ENCODE measurements around the gene COMMD6. TPM values are rescaled to one million over a fixed set of nuclear protein-coding genes. Genes with fewer than 3 reads are reported as not detected.

The COMMD6 gene
- total RNA-seq, 1 donor from 2014 or later: 123 TPM

GRCh38 chr13:75581874-75582640 lies 44.4 kb upstream of the COMMD6 start:
- Histone ChIP-seq H3K4me1 (no peaks in the 10 kb centered on the region), H3F3A (ENCODE audit: low read depth) (no peaks in the 10 kb centered on the region), H3K4me2 (no peak overlapping the region), H3K79me2 (ENCODE audit: low read depth) (no peaks in the 10 kb centered on the region), H2AFZ (replicated peaks) (no peak overlapping the region), H3K9ac (no peak overlapping the region), H3K9me3 (ENCODE audit: low read depth) (no peaks in the 10 kb centered on the region), H3K27ac (no peak overlapping the region), H3K36me3 (no peaks in the 10 kb centered on the region), H4K20me1 (ENCODE audit: low read depth) (no peaks in the 10 kb centered on the region), H3K4me3 (no peak overlapping the region), H3K27me3 (no peaks in the 10 kb centered on the region)
- no peaks in the 10 kb centered on the region for H3K27me3 Mint-ChIP-seq (ENCODE audit: insufficient read depth, low read depth)
- peaks cover 14% of the 10 kb centered on the region for H3K36me3 Mint-ChIP-seq
- DNase-seq (ENCODE audit: low spot score): no peak
- no peak overlapping the region for H3K4me3 Mint-ChIP-seq
- H3K4me1 Mint-ChIP-seq: no peaks in the 10 kb centered on the region
- peaks cover 14% of the 10 kb centered on the region for H3K9me3 Mint-ChIP-seq
- no peak for TF ChIP-seq EZH2phosphoT487 (IDR thresholded peaks at IDR 0.05)
- TF ChIP-seq EZH2 (IDR thresholded peaks at IDR 0.05): no peak
- no peak for TF ChIP-seq CTCF (IDR thresholded peaks at IDR 0.05)
- H3K27ac Mint-ChIP-seq: no peak overlapping the region

GRCh38 chr13:75579529-75579928 lies 41.9 kb upstream of the COMMD6 start:
- peaks cover 2% of the 10 kb centered on the region for H3K27me3 Mint-ChIP-seq (ENCODE audit: insufficient read depth, low read depth)
- Histone ChIP-seq H3K4me3 (no peak overlapping the region), H4K20me1 (ENCODE audit: low read depth) (no peaks in the 10 kb centered on the region), H3K4me1 (no peaks in the 10 kb centered on the region), H3K36me3 (no peaks in the 10 kb centered on the region), H2AFZ (replicated peaks) (no peak overlapping the region), H3K9me3 (ENCODE audit: low read depth) (no peaks in the 10 kb centered on the region), H3K79me2 (ENCODE audit: low read depth) (no peaks in the 10 kb centered on the region), H3K9ac (no peak overlapping the region), H3K27me3 (no peaks in the 10 kb centered on the region), H3K27ac (no peak overlapping the region), H3F3A (ENCODE audit: low read depth) (no peaks in the 10 kb centered on the region), H3K4me2 (no peak overlapping the region)
- no peak for DNase-seq (ENCODE audit: low spot score)
- peaks cover 12% of the 10 kb centered on the region for H3K9me3 Mint-ChIP-seq
- H3K4me3 Mint-ChIP-seq: no peak overlapping the region
- H3K36me3 Mint-ChIP-seq: peaks cover 15% of the 10 kb centered on the region
- H3K27ac Mint-ChIP-seq: no peak overlapping the region
- no peaks in the 10 kb centered on the region for H3K4me1 Mint-ChIP-seq
- no peak for TF ChIP-seq EZH2phosphoT487 (IDR thresholded peaks at IDR 0.05)
- TF ChIP-seq EZH2 (IDR thresholded peaks at IDR 0.05): no peak
- TF ChIP-seq CTCF (IDR thresholded peaks at IDR 0.05): no peak

- H3K4me2 ChIP-seq: no peak overlapping the region
These were observed 31.9 kb upstream of the COMMD6 start for GRCh38 chr13:75569576-75569975.

More at GRCh38 chr13:75569576-75569975, 31.9 kb upstream of the COMMD6 start:
- Mint-ChIP-seq H3K36me3 (peaks cover 10% of the 10 kb centered on the region), H3K27me3 (ENCODE audit: insufficient read depth, low read depth) (no peaks in the 10 kb centered on the region), H3K4me1 (no peaks in the 10 kb centered on the region), H3K9me3 (no peaks in the 10 kb centered on the region), H3K4me3 (no peak overlapping the region), H3K27ac (no peak overlapping the region)
- no peak overlapping the region for H3K9ac ChIP-seq
- H3K27ac ChIP-seq: no peak overlapping the region
- no peak overlapping the region for H2AFZ ChIP-seq (replicated peaks)
- no peaks in the 10 kb centered on the region for H3K27me3 ChIP-seq
- H3K4me1 ChIP-seq: no peaks in the 10 kb centered on the region
- no peaks in the 10 kb centered on the region for H4K20me1 ChIP-seq (ENCODE audit: low read depth)
- TF ChIP-seq CTCF (IDR thresholded peaks at IDR 0.05): no peak
- TF ChIP-seq EZH2phosphoT487 (IDR thresholded peaks at IDR 0.05): no peak
- TF ChIP-seq EZH2 (IDR thresholded peaks at IDR 0.05): no peak
- no peaks in the 10 kb centered on the region for H3K79me2 ChIP-seq (ENCODE audit: low read depth)
- no peak for DNase-seq (ENCODE audit: low spot score)
- peaks cover 8% of the 10 kb centered on the region for H3K36me3 ChIP-seq
- H3K9me3 ChIP-seq (ENCODE audit: low read depth): no peaks in the 10 kb centered on the region
- H3K4me3 ChIP-seq: no peak overlapping the region
- no peaks in the 10 kb centered on the region for H3F3A ChIP-seq (ENCODE audit: low read depth)

All from neural progenitor cell (in vitro differentiated cells).